ENCODE data around the gene CEP164.

CEP164 gene

GRCh38 chr11:117462864-117463247 lies 135.2 kb downstream of the CEP164 start:
- TF ChIP-seq CTCF (IDR thresholded peaks at IDR 0.05; ENCODE audit: borderline replicate concordance, control extremely low read depth, extremely low read depth, insufficient read depth, missing control alignments), result no peak
- in situ Hi-C loops (cut with MboI; ENCODE audit: low sequenced_read_pairs, unreplicated experiment), result no loop called here

More at GRCh38 chr11:117462864-117463247, 135.2 kb downstream of the CEP164 start:
- no peak for DNase-seq (ENCODE audit: low spot score)
